ENCODE measurements around the gene DUSP18.

The DUSP18 gene

GRCh38 chr22:30646518-30647160, 21.0 kb downstream of the DUSP18 start:
- Histone ChIP-seq H3K4me3 (replicated peaks; ENCODE audit: insufficient read depth, low read length) (no peak overlapping the region), H3K27ac (replicated peaks) (no peak overlapping the region), H3K27me3 (ENCODE audit: insufficient read depth, poor library complexity, severe bottlenecking) (no peaks in the 10 kb centered on the region)
- TF ChIP-seq REST (IDR thresholded peaks at IDR 0.05; ENCODE audit: insufficient replicate concordance, low read depth), result no peak
- TF ChIP-seq SPI1 (IDR thresholded peaks at IDR 0.05; ENCODE audit: borderline replicate concordance, low read depth), result no peak
- no peak for TF ChIP-seq GABPA (IDR thresholded peaks at IDR 0.05; ENCODE audit: low read depth)
- TF ChIP-seq CTCF (IDR thresholded peaks at IDR 0.05; ENCODE audit: insufficient read depth, low read length), result no peak
- TF ChIP-seq POLR2AphosphoS5 (IDR thresholded peaks at IDR 0.05; ENCODE audit: low read depth), result no peak
- no peak for DNase-seq (ENCODE audit: low read depth in 1 of 2, low spot score in 1 of 2)

GRCh38 chr22:30643055-30643875, 24.4 kb downstream of the DUSP18 start:
- no peak for TF ChIP-seq CTCF (IDR thresholded peaks at IDR 0.05; ENCODE audit: insufficient read depth, low read length)
- TF ChIP-seq POLR2AphosphoS5 (IDR thresholded peaks at IDR 0.05; ENCODE audit: low read depth), result no peak
- TF ChIP-seq REST (IDR thresholded peaks at IDR 0.05; ENCODE audit: insufficient replicate concordance, low read depth), result no peak
- no peak for DNase-seq (ENCODE audit: low read depth in 1 of 2, low spot score in 1 of 2)
- Histone ChIP-seq H3K27me3 (ENCODE audit: insufficient read depth, poor library complexity, severe bottlenecking) (no peaks in the 10 kb centered on the region), H3K4me3 (replicated peaks; ENCODE audit: insufficient read depth, low read length) (no peak overlapping the region), H3K27ac (replicated peaks) (no peak overlapping the region)

- no peak overlapping the region for H3K27ac ChIP-seq (replicated peaks)
- no peak for DNase-seq (ENCODE audit: low read depth in 1 of 2, low spot score in 1 of 2)
- no peaks in the 10 kb centered on the region for H3K27me3 ChIP-seq (ENCODE audit: insufficient read depth, poor library complexity, severe bottlenecking)
- TF ChIP-seq SPI1 (IDR thresholded peaks at IDR 0.05; ENCODE audit: borderline replicate concordance, low read depth), result no peak
- TF ChIP-seq GABPA (IDR thresholded peaks at IDR 0.05; ENCODE audit: low read depth), result no peak
- TF ChIP-seq POLR2AphosphoS5 (IDR thresholded peaks at IDR 0.05; ENCODE audit: low read depth), result no peak
- TF ChIP-seq CTCF (IDR thresholded peaks at IDR 0.05; ENCODE audit: insufficient read depth, low read length), result no peak
- TF ChIP-seq REST (IDR thresholded peaks at IDR 0.05; ENCODE audit: insufficient replicate concordance, low read depth), result no peak
- H3K4me3 ChIP-seq (replicated peaks; ENCODE audit: insufficient read depth, low read length), result no peak overlapping the region
Observed at GRCh38 chr22:30640839-30641430, 26.7 kb downstream of the DUSP18 start.
